ENCODE results near the gene TUSC2.
"Not testable (repeated sequence)": the region's sequence is repeated elsewhere in the genome, so short reads cannot be mapped to it uniquely, and the experiment has no call there.

Gene TUSC2

GRCh38 chr3:50293079-50293801 is 34.8 kb downstream of the TUSC2 start:
- no peak for DNase-seq

- peak; percentile 97 for DNase-seq
These were observed 35.6 kb downstream of the TUSC2 start, which contains the start of gene IFRD2 for GRCh38 chr3:50292159-50293078. Gene IFRD2, minus strand, starts transcription at chr3:50292429. Its CDS starts 155 bp downstream, at chr3:50292274.

- DNase-seq, result no peak
These were observed 37.8 kb downstream of the TUSC2 start for GRCh38 chr3:50290161-50290641.

- DNase-seq, result no peak
These were observed 38.9 kb downstream of the TUSC2 start for GRCh38 chr3:50289130-50289529.

GRCh38 chr3:50288387-50289007 is 39.5 kb downstream of the TUSC2 start:
- no peak for DNase-seq

- DNase-seq, result no peak
These were observed 40.8 kb downstream of the TUSC2 start for GRCh38 chr3:50287262-50287661.

GRCh38 chr3:50286322-50287227 is 41.4 kb downstream of the TUSC2 start:
- DNase-seq, result no peak

- DNase-seq, result not testable (repeated sequence)
These were observed 43.9 kb downstream of the TUSC2 start for GRCh38 chr3:50284121-50284520.

- DNase-seq, result no peak
These were observed 48.6 kb downstream of the TUSC2 start for GRCh38 chr3:50279255-50280016.

- no peak for DNase-seq
These were observed 49.2 kb downstream of the TUSC2 start, which contains the start of gene LSMEM2 for GRCh38 chr3:50278880-50279224. Gene LSMEM2, plus strand, starts transcription at chr3:50279087. Its CDS starts 27 bp downstream, at chr3:50279114.

- no peak for DNase-seq
These were observed 49.7 kb downstream of the TUSC2 start for GRCh38 chr3:50278123-50278879.

- DNase-seq, result no peak
These were observed 51.3 kb downstream of the TUSC2 start for GRCh38 chr3:50276762-50277101.

- no peak for DNase-seq
These were observed 51.8 kb downstream of the TUSC2 start for GRCh38 chr3:50275996-50276761.

GRCh38 chr3:50275141-50275995 is 52.7 kb downstream of the TUSC2 start:
- DNase-seq, result no peak

Data from MV-4-11 (cell line).